ENCODE measurements around the gene MACROD2. TPM values are rescaled to one million over a fixed set of nuclear protein-coding genes. Genes with fewer than 3 reads are reported as not detected.

Gene MACROD2
- polyA plus RNA-seq, 4 donors, result 1.00 to 4.8 (median 1.4) TPM

DNA sequence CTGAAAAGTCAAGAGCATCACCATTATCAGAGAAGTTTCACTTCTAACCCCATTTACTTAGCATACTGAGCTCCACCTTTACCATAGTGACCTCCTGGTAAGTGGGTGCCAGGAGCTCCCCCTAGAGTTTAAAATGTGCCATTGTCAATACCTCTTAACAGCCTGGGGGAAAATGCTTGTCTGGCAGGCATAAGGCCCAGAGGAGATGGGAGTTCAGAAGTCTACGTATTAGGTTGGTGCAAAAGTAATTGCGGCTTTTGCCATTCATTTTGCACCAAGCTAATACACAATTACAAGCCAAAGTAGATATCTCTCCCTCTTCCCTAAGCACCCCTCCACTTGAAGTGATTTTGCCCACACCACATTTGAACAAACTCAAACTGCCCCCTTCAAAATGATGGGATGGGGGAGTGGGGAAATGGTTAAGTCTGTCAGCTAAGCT, 1658.9 kb downstream of the MACROD2 start:
- Histone ChIP-seq H3K27me3 (ENCODE audit: control insufficient read depth in 3 of 3, insufficient read depth in 3 of 3, low read length in 3 of 3) (no peaks in the 10 kb centered on the region), H3K4me3 (ENCODE audit: low read depth in 1 of 3, low read length in 3 of 3) (no peak overlapping the region), H3K36me3 (ENCODE audit: control insufficient read depth in 3 of 3, insufficient read depth in 2 of 3, low read depth in 1 of 3, low read length in 3 of 3) (no peaks in the 10 kb centered on the region), H3K4me1 (ENCODE audit: control insufficient read depth in 3 of 3, insufficient read depth in 2 of 3, low read depth in 1 of 3, low read length in 2 of 3) (peaks cover 0 to 5% (median 0%) of the 10 kb centered on the region in 3 donors), H3K27ac (ENCODE audit: low read depth in 1 of 3, low read length in 2 of 3) (no peak overlapping the region), H3K9me3 (ENCODE audit: control insufficient read depth in 2 of 2, insufficient read depth in 1 of 2, low read depth in 1 of 2, low read length in 1 of 2) (no peaks in the 10 kb centered on the region)
- DNase-seq (peak; percentile 71 to 86), FAIRE-seq (no peak)
- WGBS, 3 donors, result 62 to 64% (median 63%) methylated on average over 2 of the region's 2 CpGs

DNA sequence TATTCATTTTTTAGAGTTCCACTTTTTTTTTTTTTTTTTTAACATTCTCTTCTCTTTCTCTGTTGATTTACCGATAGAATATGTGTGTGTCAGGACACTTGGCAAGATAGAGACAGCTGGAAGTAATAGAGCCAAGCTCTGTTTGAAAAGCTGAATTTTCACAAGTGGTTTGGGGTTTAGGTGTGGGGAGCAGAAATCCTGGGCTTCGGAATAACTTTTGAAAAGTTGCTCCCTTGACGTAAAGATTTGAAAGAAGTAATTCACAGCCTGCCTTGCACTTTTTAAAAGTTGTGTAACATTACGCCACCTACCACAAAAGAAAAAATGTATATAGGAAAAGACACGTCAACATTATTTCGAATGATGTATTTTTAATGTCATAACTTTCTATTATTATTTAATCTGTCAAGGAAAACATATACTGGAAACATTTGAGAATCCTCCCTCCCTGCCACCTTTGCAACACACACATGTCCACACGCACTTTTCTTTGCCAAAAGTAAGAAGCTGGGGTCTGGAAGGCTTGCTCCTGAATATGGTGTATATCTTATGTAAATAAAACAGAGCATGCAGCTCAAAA, 1660.1 kb downstream of the MACROD2 start:
- DNase-seq (no peak), FAIRE-seq (no peak)
- Histone ChIP-seq H3K27ac (ENCODE audit: low read depth in 1 of 3, low read length in 2 of 3) (no peak overlapping the region), H3K4me3 (ENCODE audit: low read depth in 1 of 3, low read length in 3 of 3) (no peak overlapping the region), H3K4me1 (ENCODE audit: control insufficient read depth in 3 of 3, insufficient read depth in 2 of 3, low read depth in 1 of 3, low read length in 2 of 3) (peaks cover 0 to 5% (median 0%) of the 10 kb centered on the region in 3 donors), H3K27me3 (ENCODE audit: control insufficient read depth in 3 of 3, insufficient read depth in 3 of 3, low read length in 3 of 3) (no peaks in the 10 kb centered on the region), H3K9me3 (ENCODE audit: control insufficient read depth in 2 of 2, insufficient read depth in 1 of 2, low read depth in 1 of 2, low read length in 1 of 2) (no peaks in the 10 kb centered on the region), H3K36me3 (ENCODE audit: control insufficient read depth in 3 of 3, insufficient read depth in 2 of 3, low read depth in 1 of 3, low read length in 3 of 3) (no peaks in the 10 kb centered on the region)
- WGBS, 3 donors, result 76 to 92% (median 87%) methylated on average over 7 of the region's 7 CpGs

DNA sequence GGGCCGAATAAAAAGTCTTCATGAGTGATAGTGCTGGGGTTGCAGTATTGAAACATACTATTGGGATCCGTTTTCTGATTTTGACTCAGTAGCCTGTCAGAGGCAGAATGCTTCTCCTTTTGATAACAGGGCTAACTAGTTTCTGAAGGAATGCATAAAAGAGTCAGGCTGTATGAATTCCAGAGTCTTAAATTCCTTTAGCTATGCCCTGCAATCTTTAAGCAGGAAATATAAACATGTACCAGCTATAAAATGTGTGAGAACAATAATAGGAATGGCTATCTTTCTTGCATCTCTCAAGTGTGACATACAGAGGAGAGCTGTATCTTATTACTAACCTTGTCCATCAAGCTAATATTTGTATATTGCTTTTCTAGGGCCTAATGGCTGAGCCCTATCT, 1660.8 kb downstream of the MACROD2 start:
- no peak overlapping the region for H3K27ac ChIP-seq (ENCODE audit: low read depth in 1 of 3, low read length in 2 of 3)
- FAIRE-seq (no peak), DNase-seq (no peak)
- H3K27me3 ChIP-seq (ENCODE audit: control insufficient read depth in 3 of 3, insufficient read depth in 3 of 3, low read length in 3 of 3), result no peaks in the 10 kb centered on the region
- WGBS, 3 donors, result 71 to 88% (median 85%) methylated on average over 2 of the region's 2 CpGs
- H3K36me3 ChIP-seq (ENCODE audit: control insufficient read depth in 3 of 3, insufficient read depth in 2 of 3, low read depth in 1 of 3, low read length in 3 of 3), result no peaks in the 10 kb centered on the region
- no peaks in the 10 kb centered on the region for H3K9me3 ChIP-seq (ENCODE audit: control insufficient read depth in 2 of 2, insufficient read depth in 1 of 2, low read depth in 1 of 2, low read length in 1 of 2)
- H3K4me1 ChIP-seq (ENCODE audit: control insufficient read depth in 3 of 3, insufficient read depth in 2 of 3, low read depth in 1 of 3, low read length in 2 of 3), result peaks cover 0 to 5% (median 0%) of the 10 kb centered on the region in 3 donors
- H3K4me3 ChIP-seq (ENCODE audit: low read depth in 1 of 3, low read length in 3 of 3), result no peak overlapping the region

DNA sequence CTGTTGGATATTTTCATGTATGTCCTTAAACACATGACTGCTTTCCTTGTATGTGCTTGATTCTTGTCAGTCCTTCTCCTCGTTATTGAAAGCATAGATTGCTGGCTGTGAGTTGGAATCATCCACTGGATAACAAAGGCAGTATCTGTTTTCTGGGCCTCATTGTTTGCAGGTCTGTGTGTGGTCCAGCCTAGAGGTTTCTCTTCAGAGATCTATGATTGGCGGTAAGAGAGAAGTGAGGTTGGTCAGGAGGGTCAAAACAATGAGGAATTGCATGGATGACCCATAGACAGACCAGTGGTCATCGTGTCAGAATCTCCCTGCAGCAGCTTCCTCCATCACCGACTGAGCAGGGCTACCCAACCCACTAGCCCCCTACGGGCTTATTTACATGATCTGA, 1663.0 kb downstream of the MACROD2 start:
- 66 to 73% (median 69%) methylated on average over 5 of the region's 5 CpGs for WGBS, 3 donors
- FAIRE-seq (no peak), DNase-seq (no peak)
- Histone ChIP-seq H3K27me3 (ENCODE audit: control insufficient read depth in 3 of 3, insufficient read depth in 3 of 3, low read length in 3 of 3) (no peaks in the 10 kb centered on the region), H3K4me3 (ENCODE audit: low read depth in 1 of 3, low read length in 3 of 3) (no peak overlapping the region), H3K9me3 (ENCODE audit: control insufficient read depth in 2 of 2, insufficient read depth in 1 of 2, low read depth in 1 of 2, low read length in 1 of 2) (no peaks in the 10 kb centered on the region), H3K27ac (ENCODE audit: low read depth in 1 of 3, low read length in 2 of 3) (no peak overlapping the region), H3K4me1 (ENCODE audit: control insufficient read depth in 3 of 3, insufficient read depth in 2 of 3, low read depth in 1 of 3, low read length in 2 of 3) (peaks cover 0 to 5% (median 0%) of the 10 kb centered on the region in 3 donors), H3K36me3 (ENCODE audit: control insufficient read depth in 3 of 3, insufficient read depth in 2 of 3, low read depth in 1 of 3, low read length in 3 of 3) (no peaks in the 10 kb centered on the region)

DNA sequence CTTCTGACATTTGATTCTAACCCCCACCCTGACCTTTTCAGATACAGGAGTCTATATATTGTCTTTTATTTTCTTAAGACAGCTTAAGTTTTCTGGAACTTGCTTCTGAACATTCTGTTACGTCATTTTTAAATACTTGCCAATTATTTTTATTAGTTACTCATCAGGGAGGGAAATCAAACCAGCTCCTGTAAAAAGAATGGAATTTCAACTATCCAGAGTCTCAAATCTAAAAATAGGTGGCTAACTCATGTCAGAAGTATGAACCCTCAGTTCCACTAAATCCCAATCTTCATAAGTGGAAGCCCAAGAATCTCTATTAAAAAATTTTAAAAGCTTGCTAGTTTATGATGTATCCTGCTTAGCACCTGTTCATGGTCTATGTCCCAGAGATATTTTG, 1677.9 kb downstream of the MACROD2 start:
- Histone ChIP-seq H3K4me3 (ENCODE audit: low read depth in 1 of 3, low read length in 3 of 3) (no peak overlapping the region), H3K27ac (ENCODE audit: low read depth in 1 of 3, low read length in 2 of 3) (no peak overlapping the region), H3K9me3 (ENCODE audit: control insufficient read depth in 2 of 2, insufficient read depth in 1 of 2, low read depth in 1 of 2, low read length in 1 of 2) (no peaks in the 10 kb centered on the region), H3K4me1 (ENCODE audit: control insufficient read depth in 3 of 3, insufficient read depth in 2 of 3, low read depth in 1 of 3, low read length in 2 of 3) (no peaks in the 10 kb centered on the region), H3K36me3 (ENCODE audit: control insufficient read depth in 3 of 3, insufficient read depth in 2 of 3, low read depth in 1 of 3, low read length in 3 of 3) (no peaks in the 10 kb centered on the region), H3K27me3 (ENCODE audit: control insufficient read depth in 3 of 3, insufficient read depth in 3 of 3, low read length in 3 of 3) (no peaks in the 10 kb centered on the region)
- DNase-seq (no peak), FAIRE-seq (no peak)
- 78 to 95% (median 94%) methylated on average over 1 of the region's 1 CpG for WGBS, 3 donors

DNA sequence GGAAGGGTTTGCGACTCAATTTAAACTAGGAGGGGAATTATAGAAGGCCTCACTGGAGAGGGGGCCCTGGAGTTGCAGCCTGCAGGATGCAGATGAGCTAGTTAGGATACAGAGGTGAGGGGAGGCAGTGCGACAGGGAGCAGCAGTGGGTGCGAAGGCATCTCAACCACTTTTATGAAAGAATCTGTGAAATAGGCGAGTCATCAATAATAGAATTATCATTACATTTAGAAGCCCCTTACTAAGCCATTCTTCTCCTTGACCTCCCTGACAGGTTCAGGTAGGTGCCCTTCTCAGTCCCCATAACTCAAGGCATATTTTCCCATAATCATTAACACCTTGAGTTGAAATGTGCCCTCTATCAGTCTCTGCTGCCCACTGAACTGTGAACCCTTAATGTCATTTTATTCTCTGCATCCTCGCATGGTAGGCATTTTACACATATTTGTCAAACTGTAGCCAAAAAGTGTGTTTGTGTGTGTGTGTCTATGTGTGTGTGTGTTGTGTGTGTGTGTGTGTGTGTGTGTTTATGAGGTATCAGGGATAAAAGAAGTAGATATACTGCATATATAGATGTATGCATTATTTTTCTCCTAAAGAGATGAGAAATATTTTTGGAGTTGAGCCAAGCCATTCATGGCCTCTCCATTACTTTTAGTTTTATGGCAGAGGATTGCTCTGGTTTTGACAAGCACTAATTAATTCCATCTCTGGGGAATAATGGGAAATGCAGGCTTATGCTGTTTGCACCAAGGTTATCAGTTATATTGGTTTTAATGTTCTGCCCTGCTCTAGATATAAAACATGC, 1679.1 kb downstream of the MACROD2 start:
- H3K27ac ChIP-seq (ENCODE audit: low read depth in 1 of 3, low read length in 2 of 3), result no peak overlapping the region
- H3K4me3 ChIP-seq (ENCODE audit: low read depth in 1 of 3, low read length in 3 of 3), result no peak overlapping the region
- H3K9me3 ChIP-seq (ENCODE audit: control insufficient read depth in 2 of 2, insufficient read depth in 1 of 2, low read depth in 1 of 2, low read length in 1 of 2), result no peaks in the 10 kb centered on the region
- FAIRE-seq (no peak), DNase-seq (no peak)
- no peaks in the 10 kb centered on the region for H3K27me3 ChIP-seq (ENCODE audit: control insufficient read depth in 3 of 3, insufficient read depth in 3 of 3, low read length in 3 of 3)
- 80 to 91% (median 88%) methylated on average over 5 of the region's 5 CpGs for WGBS, 3 donors
- H3K36me3 ChIP-seq (ENCODE audit: control insufficient read depth in 3 of 3, insufficient read depth in 2 of 3, low read depth in 1 of 3, low read length in 3 of 3), result no peaks in the 10 kb centered on the region
- no peaks in the 10 kb centered on the region for H3K4me1 ChIP-seq (ENCODE audit: control insufficient read depth in 3 of 3, insufficient read depth in 2 of 3, low read depth in 1 of 3, low read length in 2 of 3)

DNA sequence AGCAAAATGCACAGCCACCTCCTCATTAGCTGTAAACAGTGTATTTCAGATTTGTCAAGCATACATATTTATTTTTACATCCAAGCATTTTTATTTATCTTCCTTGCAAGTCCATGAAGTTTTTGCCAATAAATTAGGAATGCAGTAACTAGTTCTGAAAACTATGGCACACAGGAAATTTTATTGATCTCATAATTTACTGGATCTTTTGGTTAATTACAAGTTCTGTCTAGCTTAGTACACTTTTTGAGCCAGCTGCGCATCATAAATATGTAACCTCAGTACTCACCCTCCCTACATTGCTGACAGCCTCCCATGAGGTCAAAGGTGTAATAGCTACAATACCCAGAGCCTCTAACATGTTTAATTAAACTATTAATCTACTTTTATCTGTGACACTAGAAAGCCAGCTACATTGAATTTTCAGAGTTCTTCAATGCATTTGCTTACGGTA, 1679.8 kb downstream of the MACROD2 start:
- H3K4me3 ChIP-seq (ENCODE audit: low read depth in 1 of 3, low read length in 3 of 3), result no peak overlapping the region
- H3K36me3 ChIP-seq (ENCODE audit: control insufficient read depth in 3 of 3, insufficient read depth in 2 of 3, low read depth in 1 of 3, low read length in 3 of 3), result no peaks in the 10 kb centered on the region
- H3K27ac ChIP-seq (ENCODE audit: low read depth in 1 of 3, low read length in 2 of 3), result no peak overlapping the region
- FAIRE-seq, result no peak
- no peaks in the 10 kb centered on the region for H3K9me3 ChIP-seq (ENCODE audit: control insufficient read depth in 2 of 2, insufficient read depth in 1 of 2, low read depth in 1 of 2, low read length in 1 of 2)
- no peak for DNase-seq
- H3K4me1 ChIP-seq (ENCODE audit: control insufficient read depth in 3 of 3, insufficient read depth in 2 of 3, low read depth in 1 of 3, low read length in 2 of 3), result no peaks in the 10 kb centered on the region
- 95 to 97% (median 96%) methylated on average over 2 of the region's 2 CpGs for WGBS, 3 donors
- no peaks in the 10 kb centered on the region for H3K27me3 ChIP-seq (ENCODE audit: control insufficient read depth in 3 of 3, insufficient read depth in 3 of 3, low read length in 3 of 3)

DNA sequence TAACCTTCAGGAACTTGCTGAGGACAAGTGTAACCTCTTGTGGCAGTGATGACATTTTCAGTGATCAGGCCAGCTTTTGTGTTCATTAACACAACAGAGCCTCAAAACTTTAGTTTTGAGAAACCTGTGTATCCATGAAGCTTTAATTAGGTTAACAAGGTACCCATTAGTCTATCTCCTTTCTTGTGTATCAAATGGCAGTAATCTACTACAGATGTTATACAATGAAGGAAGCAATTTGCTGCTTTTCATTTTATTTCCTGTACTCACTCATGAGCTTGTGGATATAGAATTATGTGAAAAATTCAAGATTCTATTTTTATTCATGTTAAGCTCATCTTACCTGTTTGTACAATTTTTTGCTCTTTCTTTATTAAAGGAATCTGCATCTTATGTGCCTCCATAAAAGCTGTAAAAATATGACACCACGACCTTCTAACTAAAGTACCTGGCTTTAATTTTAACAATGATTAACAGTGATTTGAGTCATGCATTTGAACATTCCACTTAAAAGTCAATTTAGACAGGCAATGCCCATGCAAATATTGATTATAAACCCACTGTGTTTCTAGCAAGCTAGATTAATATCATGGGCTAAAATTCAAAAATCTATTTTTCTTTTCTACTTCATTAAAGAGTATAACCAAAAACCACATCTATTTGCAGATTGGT, 1680.6 kb downstream of the MACROD2 start:
- no peaks in the 10 kb centered on the region for H3K27me3 ChIP-seq (ENCODE audit: control insufficient read depth in 3 of 3, insufficient read depth in 3 of 3, low read length in 3 of 3)
- 13 to 40% (median 20%) methylated on average over 1 of the region's 1 CpG for WGBS, 3 donors
- FAIRE-seq, result no peak
- H3K4me3 ChIP-seq (ENCODE audit: low read depth in 1 of 3, low read length in 3 of 3), result no peak overlapping the region
- DNase-seq, result no peak
- H3K27ac ChIP-seq (ENCODE audit: low read depth in 1 of 3, low read length in 2 of 3), result no peak overlapping the region
- H3K9me3 ChIP-seq (ENCODE audit: control insufficient read depth in 2 of 2, insufficient read depth in 1 of 2, low read depth in 1 of 2, low read length in 1 of 2), result no peaks in the 10 kb centered on the region
- no peaks in the 10 kb centered on the region for H3K4me1 ChIP-seq (ENCODE audit: control insufficient read depth in 3 of 3, insufficient read depth in 2 of 3, low read depth in 1 of 3, low read length in 2 of 3)
- no peaks in the 10 kb centered on the region for H3K36me3 ChIP-seq (ENCODE audit: control insufficient read depth in 3 of 3, insufficient read depth in 2 of 3, low read depth in 1 of 3, low read length in 3 of 3)
